ENCODE results near the gene PLXDC1.

Gene PLXDC1

GRCh38 chr17:39151150-39151942 is at the start of gene PLXDC1:
Gene PLXDC1, minus strand, starts transcription at chr17:39151637. Its CDS starts 200 bp downstream, at chr17:39151437.
- no peak for DNase-seq

- no peak for DNase-seq
Measured at GRCh38 chr17:39200957-39201510, 49.6 kb upstream of the PLXDC1 start.

GRCh38 chr17:39200070-39200879 is 48.8 kb upstream of the PLXDC1 start, which contains the start of gene RPL19:
Gene RPL19, plus strand, starts transcription at chr17:39200283. Its CDS starts 62 bp downstream, at chr17:39200345.
- no peak for DNase-seq

GRCh38 chr17:39199820-39200069 is 48.3 kb upstream of the PLXDC1 start:
- DNase-seq: peak; percentile 95

- no peak for DNase-seq
Measured at GRCh38 chr17:39198186-39198566, 46.7 kb upstream of the PLXDC1 start.

GRCh38 chr17:39197380-39198185 is 46.1 kb upstream of the PLXDC1 start, which contains the start of gene CACNB1:
Gene CACNB1, minus strand, starts transcription at chr17:39197669. Its CDS starts 174 bp downstream, at chr17:39197495.
- DNase-seq: peak; percentile 76

- DNase-seq: no peak
Measured at GRCh38 chr17:39196808-39197291, 45.4 kb upstream of the PLXDC1 start.

GRCh38 chr17:39196241-39196807 is 44.9 kb upstream of the PLXDC1 start:
- DNase-seq: no peak

- DNase-seq: no peak
Measured at GRCh38 chr17:39195568-39196160, 44.2 kb upstream of the PLXDC1 start.

- no peak for DNase-seq
Measured at GRCh38 chr17:39194985-39195524, 43.6 kb upstream of the PLXDC1 start.

- no peak for DNase-seq
Measured at GRCh38 chr17:39194089-39194984, 42.9 kb upstream of the PLXDC1 start.

GRCh38 chr17:39193346-39193745 is 41.9 kb upstream of the PLXDC1 start:
- DNase-seq: no peak

GRCh38 chr17:39192901-39193300 is 41.5 kb upstream of the PLXDC1 start:
- DNase-seq: no peak

GRCh38 chr17:39191750-39192510 is 40.5 kb upstream of the PLXDC1 start:
- DNase-seq: no peak

- DNase-seq: no peak
Measured at GRCh38 chr17:39187152-39187830, 35.9 kb upstream of the PLXDC1 start.

GRCh38 chr17:39186481-39187002 is 35.1 kb upstream of the PLXDC1 start:
- DNase-seq: no peak

- no peak for DNase-seq
Measured at GRCh38 chr17:39183720-39184119, 32.3 kb upstream of the PLXDC1 start.

GRCh38 chr17:39183045-39183444 is 31.6 kb upstream of the PLXDC1 start:
- DNase-seq: no peak

GRCh38 chr17:39181303-39181702 is 29.9 kb upstream of the PLXDC1 start:
- no peak for DNase-seq
